Right forelimb (tissue), 1 donor: ENCODE results near the gene ZMAT5.
A peak's percentile ranks its signal among the peaks of the same experiment; 100 is the strongest.

ENCODE experiments used
- DNase-seq: peaks from one replicate; pipeline ENCODE4 v3.0.0-alpha.2; 2018

ZMAT5 gene

GRCh38 chr22:29704528-29705285 lies 62.1 kb downstream of the ZMAT5 start:
- no peak for DNase-seq

- DNase-seq = no peak
Observed at GRCh38 chr22:29703569-29704195, 63.1 kb downstream of the ZMAT5 start.

GRCh38 chr22:29702931-29703501 lies 63.8 kb downstream of the ZMAT5 start:
- DNase-seq = no peak

- no peak for DNase-seq
Observed at GRCh38 chr22:29702000-29702930, 64.5 kb downstream of the ZMAT5 start.

GRCh38 chr22:29701155-29701999 lies 65.4 kb downstream of the ZMAT5 start:
- no peak for DNase-seq

GRCh38 chr22:29700900-29701154 lies 66.0 kb downstream of the ZMAT5 start:
- no peak for DNase-seq

- DNase-seq = no peak
Observed at GRCh38 chr22:29700206-29700899, 66.5 kb downstream of the ZMAT5 start.

GRCh38 chr22:29697853-29698598 lies 68.8 kb downstream of the ZMAT5 start:
- DNase-seq = no peak

GRCh38 chr22:29695129-29695926 lies 71.5 kb downstream of the ZMAT5 start:
- peak; percentile 75 for DNase-seq

GRCh38 chr22:29693671-29694070 lies 73.1 kb downstream of the ZMAT5 start:
- DNase-seq = no peak

GRCh38 chr22:29693161-29693560 lies 73.6 kb downstream of the ZMAT5 start:
- DNase-seq = no peak

GRCh38 chr22:29692327-29692640 lies 74.5 kb downstream of the ZMAT5 start:
- DNase-seq = no peak

GRCh38 chr22:29691636-29692326 lies 75.0 kb downstream of the ZMAT5 start:
- no peak for DNase-seq

GRCh38 chr22:29690476-29690875 lies 76.3 kb downstream of the ZMAT5 start:
- no peak for DNase-seq

- peak; percentile 74 for DNase-seq
Observed at GRCh38 chr22:29689880-29690213, 77.0 kb downstream of the ZMAT5 start.

GRCh38 chr22:29689206-29689879 lies 77.5 kb downstream of the ZMAT5 start:
- DNase-seq = no peak

- no peak for DNase-seq
Observed at GRCh38 chr22:29684244-29684643, 82.6 kb downstream of the ZMAT5 start.

- DNase-seq = no peak
Observed at GRCh38 chr22:29683536-29683935, 83.3 kb downstream of the ZMAT5 start.
